T-helper 1 cell treated with Interleukin-12 subunit alpha and Interleukin-12 subunit beta and Interleukin-4 antibody, amounts not matched to agents 30 ng/mL and 1 ng/mL, for 36 hours (primary cell): ENCODE data around the gene LRRC31. TPM values are rescaled to one million over a fixed set of nuclear protein-coding genes. Genes with fewer than 3 reads are reported as not detected.

Experiments used
- intact Hi-C: fragments of 100-400 bp; cut with micrococcal nuclease; formaldehyde crosslinking; loops from one replicate; pipeline ENCODE4 v1.15.1; 2024
- total RNA-seq: library from RNA; stranded (reverse); gene quantifications from 2 replicates; pipeline ENCODE4 v1.2.3, GENCODE V29; 2022

Gene LRRC31
- total RNA-seq, 1 donor from 2014 or later: not detected

DNA sequence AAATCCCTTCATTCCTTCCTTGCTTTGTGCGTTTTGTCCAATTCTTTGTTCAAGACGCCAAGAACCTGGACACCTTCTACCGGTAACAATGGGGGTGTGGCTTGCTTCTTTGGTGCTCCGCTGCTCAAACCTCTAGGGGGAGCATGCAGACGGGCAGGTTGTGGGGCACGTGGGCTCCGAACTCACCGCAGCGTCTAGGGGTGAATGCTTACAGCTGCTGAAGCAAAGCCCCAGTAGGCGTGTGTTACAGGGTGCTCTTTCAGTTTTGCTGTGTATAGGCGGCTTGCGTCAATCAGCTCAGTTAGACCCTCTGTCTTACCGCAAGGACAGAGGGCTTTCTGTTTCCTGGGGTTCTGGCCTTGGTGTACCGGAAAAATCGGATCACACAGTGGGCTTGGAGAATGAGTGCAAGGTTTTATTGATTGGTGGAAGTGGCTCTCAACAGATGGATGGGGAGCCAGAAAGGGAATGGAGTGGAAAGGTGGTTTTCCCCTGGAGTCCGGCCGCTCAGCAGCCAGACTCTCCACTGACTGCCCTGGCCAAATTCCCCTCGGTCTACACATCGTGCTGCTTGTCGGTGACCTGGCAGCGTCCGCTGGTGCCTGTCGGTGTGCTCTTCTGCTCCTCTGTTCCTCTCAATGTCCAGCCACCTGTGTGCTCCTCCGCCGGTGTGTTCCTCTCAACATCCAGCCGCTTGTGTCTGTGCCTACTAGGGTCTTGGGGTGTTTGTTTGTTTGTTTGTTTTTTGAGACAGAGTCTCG lies 55.8 kb downstream of the LRRC31 start:
- intact Hi-C loops: loop anchor here (1.0 to 2.0 kb wide), 12 partner anchors 41 to 1095 kb away; partner anchors contain the start of genes EIF5A2, GPR160, MECOM and MYNN

DNA sequence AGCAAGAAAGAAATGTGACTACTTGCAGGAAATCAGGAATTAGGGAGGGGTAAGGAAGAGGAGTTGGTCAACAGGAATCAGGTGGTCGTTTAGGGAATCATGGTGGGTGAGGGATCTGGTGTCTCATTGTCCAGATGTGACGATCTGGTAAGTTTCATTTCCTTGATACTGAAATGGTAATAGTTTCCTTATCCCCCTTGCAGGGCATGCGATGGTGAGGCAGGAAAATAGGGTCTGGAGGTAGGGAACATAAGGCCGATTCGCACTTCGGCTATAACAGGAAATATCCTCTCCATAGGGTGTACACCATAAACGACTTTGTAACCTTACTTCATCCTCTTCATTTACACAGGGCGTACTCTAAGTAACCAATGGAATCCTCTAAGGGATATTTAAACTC lies 56.5 kb downstream of the LRRC31 start:
- intact Hi-C loops: loop anchor here (1.0 to 2.0 kb wide), 12 partner anchors 40 to 1096 kb away; partner anchors contain the start of genes EIF5A2, GPR160, MECOM and MYNN

GRCh38 chr3:169812332-169813235 lies 57.2 kb downstream of the LRRC31 start, which contains the start of the genes LRRC34 and LRRIQ4:
Gene LRRC34 (minus strand): TSS chr3:169812904. CDS start chr3:169812548, 356 bp downstream.
Gene LRRIQ4 (plus strand): TSS chr3:169812870. CDS start chr3:169821922, 9,052 bp downstream.
- intact Hi-C loops: loop anchor here (1.0 to 2.0 kb wide), 12 partner anchors 39 to 1096 kb away; partner anchors contain the start of genes EIF5A2, GPR160, MECOM and MYNN

GRCh38 chr3:169811631-169812331 lies 58.0 kb downstream of the LRRC31 start:
- intact Hi-C loops: loop anchor here (2.0 kb wide), 5 partner anchors 149 to 1097 kb away; partner anchors contain the start of genes EIF5A2, GPR160, MECOM and PHC3

DNA sequence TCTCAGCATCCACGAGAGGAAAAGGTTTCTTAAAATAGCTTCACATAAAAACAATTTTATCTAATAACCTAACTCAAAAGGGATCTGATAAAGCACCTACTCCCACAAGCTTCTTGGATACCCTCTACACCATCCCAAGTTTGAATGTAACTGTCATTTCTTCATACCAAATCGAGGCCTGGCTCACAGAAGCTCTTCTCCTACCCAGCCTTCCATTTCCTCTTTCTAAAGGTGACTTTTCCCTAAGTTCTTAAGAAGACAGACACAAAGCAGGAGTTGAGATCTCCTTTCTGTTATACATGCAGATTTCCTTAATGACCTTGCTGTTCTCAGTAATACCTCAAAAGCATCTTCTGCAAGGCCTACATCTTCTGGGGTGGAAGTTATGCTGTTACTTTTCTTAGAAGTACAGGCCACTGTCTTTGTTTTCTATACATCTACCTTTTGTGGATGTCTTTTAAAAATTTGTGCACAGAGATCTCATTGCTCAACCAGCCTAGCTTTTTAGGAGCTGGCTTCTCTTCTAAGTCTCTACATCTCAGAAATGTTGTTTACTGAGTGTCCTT lies 60.4 kb downstream of the LRRC31 start:
- intact Hi-C loops: no loop called here

GRCh38 chr3:169804681-169805080 lies 65.1 kb downstream of the LRRC31 start:
- intact Hi-C loops: no loop called here

DNA sequence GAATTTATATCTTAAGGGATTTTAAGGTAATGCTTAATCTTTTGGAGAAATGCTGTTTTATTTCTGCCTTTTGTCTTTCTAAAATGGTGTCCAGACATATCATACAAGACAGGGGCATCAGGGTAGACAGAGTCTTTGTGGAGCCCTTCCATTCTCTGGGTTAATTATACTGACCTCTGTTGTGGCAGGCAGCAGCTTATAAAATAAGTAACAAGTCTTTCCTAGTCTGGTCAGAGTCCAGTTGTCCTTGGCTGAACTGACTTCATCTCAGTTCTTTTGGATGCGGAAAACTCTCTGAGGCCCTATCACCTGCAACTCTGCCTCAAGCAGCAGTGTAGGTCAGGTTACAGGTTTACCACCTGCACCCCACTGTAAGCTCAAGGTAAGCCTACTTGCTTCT lies 77.4 kb downstream of the LRRC31 start:
- intact Hi-C loops: no loop called here

DNA sequence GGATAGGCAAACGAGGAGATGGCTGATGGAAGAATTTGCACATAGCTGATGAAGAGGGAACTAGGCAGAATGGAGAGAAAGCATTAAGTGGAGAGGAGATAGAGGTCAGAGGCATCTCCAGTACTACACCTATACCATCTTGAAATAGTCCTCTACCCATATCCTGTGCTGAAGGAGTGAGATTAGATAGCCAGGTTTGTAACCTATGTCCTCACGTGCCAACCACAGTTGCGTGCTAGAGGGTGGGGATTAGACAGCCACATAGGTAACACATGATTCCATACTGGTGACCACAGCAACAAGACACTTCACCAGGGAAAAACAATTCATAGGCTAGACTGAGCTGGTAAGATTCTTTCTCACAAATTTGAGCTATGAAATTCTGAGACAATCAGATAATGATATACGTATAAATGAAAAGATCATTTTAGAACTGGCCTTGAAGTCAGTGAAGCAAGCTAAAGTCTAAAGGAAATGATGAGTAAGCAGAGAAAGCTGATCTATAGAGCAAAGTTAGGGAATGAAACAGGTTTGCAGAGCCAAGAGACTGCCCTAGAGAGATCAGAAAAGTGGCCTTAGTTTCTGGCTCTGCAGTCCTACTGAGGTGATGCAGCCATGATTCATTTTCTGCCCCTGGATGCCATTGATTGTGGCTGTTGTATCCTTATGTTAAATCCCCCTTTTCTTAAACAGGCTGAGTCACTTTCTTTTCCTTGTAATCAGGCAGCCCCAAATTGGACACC lies 78.9 kb downstream of the LRRC31 start:
- intact Hi-C loops: no loop called here

DNA sequence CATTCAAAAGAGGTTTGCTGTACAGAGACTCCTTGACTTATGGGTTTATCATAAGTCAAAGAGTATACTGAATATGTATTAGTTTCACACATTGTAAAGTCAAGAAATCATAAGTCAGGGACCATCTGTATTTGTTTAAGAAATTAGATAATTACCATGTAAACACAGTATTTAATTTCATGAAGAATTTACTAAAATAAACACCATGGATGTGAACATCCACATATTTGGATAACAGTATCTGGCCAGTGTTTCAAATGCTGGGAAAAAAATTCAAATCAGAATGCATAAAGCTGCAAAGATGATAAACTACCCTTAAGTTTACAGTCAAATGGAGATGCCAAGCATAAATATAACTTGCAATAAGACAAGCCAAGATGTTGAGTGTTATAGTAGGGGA lies 79.5 kb downstream of the LRRC31 start:
- intact Hi-C loops: no loop called here

Other genes starting within 250 kb of the LRRC31 start
- gene MECOM, start 206.2 kb downstream of the LRRC31 start, total RNA-seq: not detected in 2 replicates
- gene TERC, start 104.9 kb downstream of the LRRC31 start, total RNA-seq: 3.1 and 6.2 TPM in 2 replicates
- 0.39 and 0.59 TPM in 2 replicates for gene ACTRT3, start 100.4 kb downstream of the LRRC31 start, total RNA-seq
- gene MYNN, start 96.5 kb downstream of the LRRC31 start, total RNA-seq: 15.1 and 17.7 TPM in 2 replicates
- not detected in 2 replicates for gene LRRIQ4, start 57.1 kb downstream of the LRRC31 start, total RNA-seq
- gene LRRC34, start 57.0 kb downstream of the LRRC31 start, total RNA-seq: 1.5 and 1.9 TPM in 2 replicates
- gene SAMD7, start 41.6 kb upstream of the LRRC31 start, total RNA-seq: not detected in 2 replicates
- 76.8 and 87.2 TPM in 2 replicates for gene SEC62, start 96.9 kb upstream of the LRRC31 start, total RNA-seq
- gene GPR160, start 168.1 kb upstream of the LRRC31 start, total RNA-seq: 5.1 and 6.5 TPM in 2 replicates